Measurements from ENCODE around the gene NOTO.

The NOTO gene

GRCh38 chr2:73258913-73259215 lies 56.5 kb downstream of the NOTO start:
- no peak for DNase-seq

GRCh38 chr2:73259276-73259675 lies 56.9 kb downstream of the NOTO start:
- DNase-seq, result no peak

GRCh38 chr2:73259704-73260337 lies 57.4 kb downstream of the NOTO start:
- DNase-seq, result no peak

- DNase-seq, result no peak
Observed at GRCh38 chr2:73260338-73260984, 58.1 kb downstream of the NOTO start.

All from NCI-H187 treated with DMSO at 0.1 percent for 48 hours (cell line).